ENCODE measurements around the gene PLCB1. TPM values are rescaled to one million over a fixed set of nuclear protein-coding genes. Genes with fewer than 3 reads are reported as not detected.

Gene PLCB1
- total RNA-seq, 1 experiment from 2014 or later = 4.4 TPM

DNA sequence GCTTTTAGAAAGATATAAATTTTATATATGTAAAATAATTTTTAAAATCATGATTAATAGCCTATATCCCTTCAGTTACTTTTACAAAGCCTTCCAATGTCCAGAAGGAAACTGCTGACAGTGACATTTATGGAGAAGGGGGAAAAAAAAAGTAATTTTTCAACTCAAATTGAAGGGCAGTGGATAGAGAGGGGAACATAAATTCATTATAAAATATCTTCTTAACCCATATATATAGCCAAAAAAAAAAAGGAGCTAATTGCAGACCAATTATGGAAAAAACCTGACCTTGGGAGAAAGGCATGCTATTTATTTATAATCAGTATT, 392.9 kb downstream of the PLCB1 start:
- Histone ChIP-seq H3K4me1 (ENCODE audit: insufficient read depth, low read length) (no peaks in the 10 kb centered on the region), H3K4me3 (ENCODE audit: low read length) (no peak overlapping the region), H4K20me1 (ENCODE audit: low read length) (no peaks in the 10 kb centered on the region), H3K4me2 (ENCODE audit: low read length) (no peak overlapping the region), H3K27me3 (ENCODE audit: low read length) (peaks cover 27% of the 10 kb centered on the region; the same call in 1 of the 2 replicates), H3K79me2 (ENCODE audit: low read length) (no peaks in the 10 kb centered on the region), H3K27ac (ENCODE audit: low read length) (no peak overlapping the region), H3K9me3 (ENCODE audit: low read length) (no peaks in the 10 kb centered on the region), H3F3A (ENCODE audit: low read length, unreplicated experiment) (no peaks in the 10 kb centered on the region), H3K36me3 (ENCODE audit: low read depth, low read length) (no peaks in the 10 kb centered on the region), H2AFZ (ENCODE audit: low read length) (no peak overlapping the region), H3K9me2 (replicated peaks; ENCODE audit: low read length) (0 out of 2 replicates have a peak, but pooled peaks cover 7% of the 10 kb centered on the region), H3K9ac (ENCODE audit: low read length) (no peak overlapping the region)
- no peak for TF ChIP-seq EZH2phosphoT487 (IDR thresholded peaks at IDR 0.05; ENCODE audit: borderline replicate concordance, low read length)
- TF ChIP-seq EZH2 (IDR thresholded peaks at IDR 0.05; ENCODE audit: low read length, unreplicated experiment) = no peak
- TF ChIP-seq, protein P1, sequence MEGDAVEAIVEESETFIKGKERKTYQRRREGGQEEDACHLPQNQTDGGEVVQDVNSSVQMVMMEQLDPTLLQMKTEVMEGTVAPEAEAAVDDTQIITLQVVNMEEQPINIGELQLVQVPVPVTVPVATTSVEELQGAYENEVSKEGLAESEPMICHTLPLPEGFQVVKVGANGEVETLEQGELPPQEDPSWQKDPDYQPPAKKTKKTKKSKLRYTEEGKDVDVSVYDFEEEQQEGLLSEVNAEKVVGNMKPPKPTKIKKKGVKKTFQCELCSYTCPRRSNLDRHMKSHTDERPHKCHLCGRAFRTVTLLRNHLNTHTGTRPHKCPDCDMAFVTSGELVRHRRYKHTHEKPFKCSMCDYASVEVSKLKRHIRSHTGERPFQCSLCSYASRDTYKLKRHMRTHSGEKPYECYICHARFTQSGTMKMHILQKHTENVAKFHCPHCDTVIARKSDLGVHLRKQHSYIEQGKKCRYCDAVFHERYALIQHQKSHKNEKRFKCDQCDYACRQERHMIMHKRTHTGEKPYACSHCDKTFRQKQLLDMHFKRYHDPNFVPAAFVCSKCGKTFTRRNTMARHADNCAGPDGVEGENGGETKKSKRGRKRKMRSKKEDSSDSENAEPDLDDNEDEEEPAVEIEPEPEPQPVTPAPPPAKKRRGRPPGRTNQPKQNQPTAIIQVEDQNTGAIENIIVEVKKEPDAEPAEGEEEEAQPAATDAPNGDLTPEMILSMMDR (conservative IDR thresholded peaks at IDR 0.05; ENCODE audit: low read depth, low read length) = no peak
- ChIA-PET CTCF (no interaction called here), POLR2A (ENCODE audit: unreplicated experiment) (no interaction called here)
- BruUV-seq (replicated peaks) = no TSS peak
- DNase-seq = no peak
- intact Hi-C loops (cut with micrococcal nuclease) = loop anchor here (10.0 kb wide), 1 partner anchor 200 kb away; no protein-coding TSS in a partner anchor
- no peak for ATAC-seq

DNA sequence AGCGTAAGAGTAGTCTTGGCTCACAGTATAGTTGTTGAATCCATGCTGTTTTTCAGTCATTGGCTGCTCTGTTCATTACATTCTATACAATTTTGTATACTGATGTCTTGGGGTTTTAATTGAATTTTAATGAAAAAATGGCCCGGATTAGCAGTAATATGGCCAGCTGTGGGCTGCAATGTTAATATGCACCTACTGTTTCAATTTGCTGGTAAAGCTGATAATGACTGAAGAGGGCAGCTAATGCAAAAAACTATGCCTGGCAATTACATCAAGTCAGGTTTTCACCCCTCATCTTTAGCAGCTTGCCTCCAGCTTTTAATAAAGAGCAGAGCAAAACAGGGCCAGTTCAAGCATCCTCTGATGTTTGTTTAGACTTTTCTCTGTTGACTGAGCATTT, 394.5 kb downstream of the PLCB1 start:
- ATAC-seq (no peak), DNase-seq (no peak)
- Histone ChIP-seq H3F3A (ENCODE audit: low read length, unreplicated experiment) (no peaks in the 10 kb centered on the region), H3K36me3 (ENCODE audit: low read depth, low read length) (no peaks in the 10 kb centered on the region), H3K27me3 (ENCODE audit: low read length) (peaks cover 27% of the 10 kb centered on the region; the same call in 1 of the 2 replicates), H3K9ac (ENCODE audit: low read length) (no peak overlapping the region), H3K9me3 (ENCODE audit: low read length) (no peaks in the 10 kb centered on the region), H3K4me3 (ENCODE audit: low read length) (no peak overlapping the region), H3K4me2 (ENCODE audit: low read length) (no peak overlapping the region), H3K79me2 (ENCODE audit: low read length) (no peaks in the 10 kb centered on the region), H4K20me1 (ENCODE audit: low read length) (no peaks in the 10 kb centered on the region), H3K9me2 (replicated peaks; ENCODE audit: low read length) (0 out of 2 replicates have a peak, but pooled peaks cover 7% of the 10 kb centered on the region), H3K4me1 (ENCODE audit: insufficient read depth, low read length) (no peaks in the 10 kb centered on the region), H2AFZ (ENCODE audit: low read length) (no peak overlapping the region), H3K27ac (ENCODE audit: low read length) (no peak overlapping the region)
- no peak for TF ChIP-seq EZH2phosphoT487 (IDR thresholded peaks at IDR 0.05; ENCODE audit: borderline replicate concordance, low read length)
- TF ChIP-seq EZH2 (IDR thresholded peaks at IDR 0.05; ENCODE audit: low read length, unreplicated experiment) = no peak
- TF ChIP-seq, protein P1 (conservative IDR thresholded peaks at IDR 0.05; ENCODE audit: low read depth, low read length) = no peak
- intact Hi-C loops (cut with micrococcal nuclease) = loop anchor here (10.0 kb wide), 1 partner anchor 198 kb away; no protein-coding TSS in a partner anchor
- no TSS peak for BruUV-seq (replicated peaks)
- POLR2A ChIA-PET (ENCODE audit: unreplicated experiment) = no interaction called here
- CTCF ChIA-PET = no interaction called here

DNA sequence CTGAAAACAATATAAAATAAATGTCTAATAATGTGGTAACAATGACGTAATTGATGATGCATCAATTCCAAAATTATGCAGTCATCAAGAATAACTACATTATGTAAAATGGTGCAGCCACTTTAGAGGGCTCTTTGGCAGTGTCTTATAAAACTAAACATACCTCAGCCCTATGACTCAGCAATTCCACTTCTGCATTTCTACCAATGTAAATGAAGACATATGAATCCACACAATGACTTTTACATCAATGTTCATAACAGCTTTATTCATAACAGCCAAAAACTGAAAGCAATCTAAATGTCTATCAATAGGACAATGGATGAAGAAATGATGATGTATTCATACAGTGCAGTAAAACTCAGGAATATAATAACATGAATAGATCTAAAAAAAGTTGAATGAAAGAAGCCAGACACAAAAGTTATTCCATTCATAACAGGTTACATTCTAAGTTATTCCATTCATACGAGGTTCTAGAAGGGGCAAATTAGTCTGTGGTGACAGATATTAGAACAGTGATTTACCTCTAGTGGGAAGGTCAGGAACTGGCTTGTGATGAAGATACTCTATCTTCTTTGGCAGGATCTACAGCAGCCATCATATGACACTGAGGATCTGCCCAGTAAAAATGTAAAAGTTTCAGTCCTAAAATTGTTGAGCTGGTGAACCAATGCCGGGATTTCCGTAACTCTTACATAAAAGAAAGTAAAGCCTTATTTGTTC, 396.1 kb downstream of the PLCB1 start:
- H3F3A ChIP-seq (ENCODE audit: low read length, unreplicated experiment) = no peaks in the 10 kb centered on the region

More for the DNA sequence above, 396.1 kb downstream of the PLCB1 start:
- no peaks in the 10 kb centered on the region for H4K20me1 ChIP-seq (ENCODE audit: low read length)
- DNase-seq = peak; percentile 44
- ChIA-PET POLR2A (ENCODE audit: unreplicated experiment) (no interaction called here), CTCF (no interaction called here)
- BruUV-seq (replicated peaks) = no TSS peak
- H3K27ac ChIP-seq (ENCODE audit: low read length) = no peak overlapping the region
- H3K9ac ChIP-seq (ENCODE audit: low read length) = no peak overlapping the region
- 0 out of 2 replicates have a peak, but pooled peaks cover 7% of the 10 kb centered on the region for H3K9me2 ChIP-seq (replicated peaks; ENCODE audit: low read length)
- H3K4me1 ChIP-seq (ENCODE audit: insufficient read depth, low read length) = no peaks in the 10 kb centered on the region
- no peaks in the 10 kb centered on the region for H3K79me2 ChIP-seq (ENCODE audit: low read length)
- H3K27me3 ChIP-seq (ENCODE audit: low read length) = peaks cover 32% of the 10 kb centered on the region; the same call in 1 of the 2 replicates
- no peak overlapping the region for H2AFZ ChIP-seq (ENCODE audit: low read length)
- intact Hi-C loops (cut with micrococcal nuclease) = loop anchor here (10.0 kb wide), 1 partner anchor 197 kb away; no protein-coding TSS in a partner anchor
- H3K4me2 ChIP-seq (ENCODE audit: low read length) = no peak overlapping the region
- no peaks in the 10 kb centered on the region for H3K9me3 ChIP-seq (ENCODE audit: low read length)
- TF ChIP-seq, protein P1 (conservative IDR thresholded peaks at IDR 0.05; ENCODE audit: low read depth, low read length) = no peak
- no peak for TF ChIP-seq EZH2phosphoT487 (IDR thresholded peaks at IDR 0.05; ENCODE audit: borderline replicate concordance, low read length)
- no peak for TF ChIP-seq EZH2 (IDR thresholded peaks at IDR 0.05; ENCODE audit: low read length, unreplicated experiment)
- no peaks in the 10 kb centered on the region for H3K36me3 ChIP-seq (ENCODE audit: low read depth, low read length)
- no peak overlapping the region for H3K4me3 ChIP-seq (ENCODE audit: low read length)
- peak; percentile 20; the same call in 1 of the 2 replicates for ATAC-seq

Data from PC-3 (cell line).